Ascending aorta (tissue), 2 donors: Measurements from ENCODE around the gene NAV2. TPM values are rescaled to one million over a fixed set of nuclear protein-coding genes. Genes with fewer than 3 reads are reported as not detected.

Experiments used
- DNase-seq, 2 donors: peaks; one replicate each; pipeline ENCODE4 v3.0.0-alpha.2; 2019; ENCODE audit warnings: low spot score in 2 of 2
- H3K27ac ChIP-seq, 2 donors: fragments of 200-600 bp; sonication (generic); one replicate each; pipeline ENCODE4 v1.5.1; 2016 to 2017; ENCODE audit warnings: mild to moderate bottlenecking in 1 of 2
- H3K27me3 ChIP-seq: fragments of 200-600 bp; sonication (generic); one replicate; pipeline ENCODE4 v1.5.1; 2017
- H3K36me3 ChIP-seq, 2 donors: fragments of 200-600 bp; sonication (generic); one replicate each; pipeline ENCODE4 v1.5.1; 2016
- H3K4me1 ChIP-seq, 2 donors: fragments of 200-600 bp; sonication (generic); one replicate each; pipeline ENCODE4 v1.5.1; 2016 to 2017; ENCODE audit warnings: mild to moderate bottlenecking in 1 of 2
- H3K4me3 ChIP-seq, 2 donors: fragments of 200-600 bp; sonication (generic); one replicate each; pipeline ENCODE4 v1.5.1; 2016 to 2017; ENCODE audit warnings: mild to moderate bottlenecking in 1 of 2
- H3K9me3 ChIP-seq, 2 donors: fragments of 200-600 bp; sonication (generic); one replicate each; pipeline ENCODE4 v1.5.1; 2016
- CTCF ChIP-seq, 3 experiments: fragments of 200-600 bp in 2 of 3; fragments of 450-650 bp in 1 of 3; sonication (generic) in 2 of 3; IDR thresholded peaks; one replicate each; pipeline ENCODE4 v1.5.1; 2016 to 2019; ENCODE audit warnings: antibody characterized with exemption in 3 of 3, mild to moderate bottlenecking in 1 of 3, moderate library complexity in 1 of 3
- intact Hi-C: fragments of 100-400 bp; cut with DNase I; formaldehyde crosslinking; loops from one replicate; pipeline ENCODE4 v1.15.1; 2023
- total RNA-seq: library from RNA; depleted of rRNA; stranded (reverse); fragments of >200 nt; gene quantifications from one replicate; pipeline ENCODE4 v1.1.0, GENCODE V29; 2016

The NAV2 gene
- total RNA-seq, 1 donor from 2014 or later = 62.6 TPM

DNA sequence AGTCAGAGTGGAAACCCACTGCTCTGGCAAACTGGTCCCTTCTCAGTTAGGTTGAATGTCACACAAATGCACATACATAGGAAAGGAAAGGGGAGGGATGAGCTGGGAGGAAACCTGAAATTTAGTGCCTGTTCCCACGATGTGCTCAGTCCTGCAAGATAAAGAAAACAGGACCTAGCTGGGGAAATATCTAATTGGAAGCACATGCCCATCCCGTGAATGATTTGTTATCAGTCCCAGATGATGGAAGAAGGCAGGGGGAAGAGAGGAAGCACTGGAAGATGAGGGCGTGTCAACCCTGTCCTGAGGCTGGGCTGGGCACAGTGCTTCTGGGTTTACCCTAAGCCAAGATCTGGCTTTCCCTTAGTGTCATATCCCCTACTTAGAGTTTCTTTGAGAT lies 173.9 kb downstream of the NAV2 start:
- H3K27ac ChIP-seq = no peak overlapping the region
- DNase-seq = no peak
- H3K36me3 ChIP-seq = peaks cover 37 to 91% of the 10 kb centered on the region in 2 donors
- H3K27me3 ChIP-seq = no peaks in the 10 kb centered on the region
- H3K4me1 ChIP-seq = peaks cover 0 to 10% of the 10 kb centered on the region in 2 donors
- intact Hi-C loops = no loop called here
- no peak overlapping the region for H3K4me3 ChIP-seq
- no peaks in the 10 kb centered on the region for H3K9me3 ChIP-seq
- TF ChIP-seq CTCF (IDR thresholded peaks at IDR 0.05) = no peak

GRCh38 chr11:19887842-19888241 lies 175.2 kb downstream of the NAV2 start:
- no peak for TF ChIP-seq CTCF (IDR thresholded peaks at IDR 0.05)
- no peak for DNase-seq
- Histone ChIP-seq H3K4me3 (no peak overlapping the region), H3K36me3 (peaks cover 37 to 87% of the 10 kb centered on the region in 2 donors), H3K27me3 (no peaks in the 10 kb centered on the region), H3K27ac (no peak overlapping the region), H3K4me1 (peaks cover 7 to 15% of the 10 kb centered on the region in 2 donors), H3K9me3 (no peaks in the 10 kb centered on the region)
- intact Hi-C loops = no loop called here

DNA sequence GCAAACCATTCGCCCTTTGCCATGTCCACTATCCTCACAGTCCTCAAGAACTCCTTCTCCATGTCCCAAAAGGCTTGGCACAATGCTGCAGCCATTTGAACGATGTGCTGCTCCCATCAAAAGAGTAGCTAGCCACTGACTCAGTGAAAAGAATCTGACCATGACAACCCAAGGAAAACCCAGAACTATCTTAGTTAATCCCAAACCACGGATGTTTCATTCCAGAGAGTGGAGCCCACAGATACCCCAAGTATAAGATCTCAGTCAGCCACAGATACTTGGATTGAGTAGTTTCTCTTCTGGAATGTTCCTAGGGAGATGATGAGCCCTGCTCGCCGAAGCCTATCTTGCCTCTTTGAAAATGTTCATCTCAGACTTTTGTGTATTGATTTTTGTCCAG lies 176.9 kb downstream of the NAV2 start:
- Histone ChIP-seq H3K4me1 (peaks cover 7 to 17% of the 10 kb centered on the region in 2 donors), H3K4me3 (no peak overlapping the region), H3K9me3 (no peaks in the 10 kb centered on the region), H3K27me3 (no peaks in the 10 kb centered on the region), H3K36me3 (peaks cover 37 to 85% of the 10 kb centered on the region in 2 donors), H3K27ac (peak overlapping the region; percentile 41 to 46)
- intact Hi-C loops = no loop called here
- no peak for TF ChIP-seq CTCF (IDR thresholded peaks at IDR 0.05)
- DNase-seq = no peak

GRCh38 chr11:19890308-19890707 lies 177.7 kb downstream of the NAV2 start:
- peaks cover 7 to 17% of the 10 kb centered on the region in 2 donors for H3K4me1 ChIP-seq
- H3K36me3 ChIP-seq = peaks cover 33 to 78% of the 10 kb centered on the region in 2 donors
- H3K4me3 ChIP-seq = no peak overlapping the region
- peak overlapping the region; percentile 46 to 66 for H3K27ac ChIP-seq
- DNase-seq = no peak
- H3K9me3 ChIP-seq = no peaks in the 10 kb centered on the region
- TF ChIP-seq CTCF (IDR thresholded peaks at IDR 0.05) = no peak
- intact Hi-C loops = no loop called here
- H3K27me3 ChIP-seq = no peaks in the 10 kb centered on the region

- intact Hi-C loops = no loop called here
- Histone ChIP-seq H3K4me1 (peaks cover 7 to 17% of the 10 kb centered on the region in 2 donors), H3K36me3 (peaks cover 37 to 78% of the 10 kb centered on the region in 2 donors), H3K27ac (peak overlapping the region; percentile 46 to 66), H3K4me3 (no peak overlapping the region), H3K9me3 (no peaks in the 10 kb centered on the region), H3K27me3 (no peaks in the 10 kb centered on the region)
- no peak for DNase-seq
- TF ChIP-seq CTCF (IDR thresholded peaks at IDR 0.05) = no peak
These were observed 178.4 kb downstream of the NAV2 start for GRCh38 chr11:19891022-19891421.

GRCh38 chr11:19892387-19892786 lies 179.8 kb downstream of the NAV2 start:
- no peak for TF ChIP-seq CTCF (IDR thresholded peaks at IDR 0.05)
- no peak for DNase-seq
- Histone ChIP-seq H3K4me3 (no peak overlapping the region), H3K9me3 (no peaks in the 10 kb centered on the region), H3K27me3 (no peaks in the 10 kb centered on the region), H3K27ac (peak overlapping the region; percentile 24 to 55), H3K4me1 (peaks cover 7 to 17% of the 10 kb centered on the region in 2 donors), H3K36me3 (peaks cover 35 to 70% of the 10 kb centered on the region in 2 donors)
- intact Hi-C loops = no loop called here
